ENCODE measurements around the gene TFE3.

GRCh38 chrX:49066690-49067089 lies 23.5 kb upstream of the TFE3 start:
- TF ChIP-seq, protein P1, sequence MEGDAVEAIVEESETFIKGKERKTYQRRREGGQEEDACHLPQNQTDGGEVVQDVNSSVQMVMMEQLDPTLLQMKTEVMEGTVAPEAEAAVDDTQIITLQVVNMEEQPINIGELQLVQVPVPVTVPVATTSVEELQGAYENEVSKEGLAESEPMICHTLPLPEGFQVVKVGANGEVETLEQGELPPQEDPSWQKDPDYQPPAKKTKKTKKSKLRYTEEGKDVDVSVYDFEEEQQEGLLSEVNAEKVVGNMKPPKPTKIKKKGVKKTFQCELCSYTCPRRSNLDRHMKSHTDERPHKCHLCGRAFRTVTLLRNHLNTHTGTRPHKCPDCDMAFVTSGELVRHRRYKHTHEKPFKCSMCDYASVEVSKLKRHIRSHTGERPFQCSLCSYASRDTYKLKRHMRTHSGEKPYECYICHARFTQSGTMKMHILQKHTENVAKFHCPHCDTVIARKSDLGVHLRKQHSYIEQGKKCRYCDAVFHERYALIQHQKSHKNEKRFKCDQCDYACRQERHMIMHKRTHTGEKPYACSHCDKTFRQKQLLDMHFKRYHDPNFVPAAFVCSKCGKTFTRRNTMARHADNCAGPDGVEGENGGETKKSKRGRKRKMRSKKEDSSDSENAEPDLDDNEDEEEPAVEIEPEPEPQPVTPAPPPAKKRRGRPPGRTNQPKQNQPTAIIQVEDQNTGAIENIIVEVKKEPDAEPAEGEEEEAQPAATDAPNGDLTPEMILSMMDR (IDR thresholded peaks at IDR 0.05) = no peak
- TF ChIP-seq POLR2A (IDR thresholded peaks at IDR 0.05) = no peak

Data from body of pancreas (tissue), 4 donors.